AG08396 (cell line): ENCODE results near the gene CSRNP3.

Experiments used
- DNase-seq: peaks from one replicate; pipeline ENCODE4 v3.0.0; 2012; ENCODE audit warnings: low spot score, mixed read lengths

CSRNP3 gene

DNA sequence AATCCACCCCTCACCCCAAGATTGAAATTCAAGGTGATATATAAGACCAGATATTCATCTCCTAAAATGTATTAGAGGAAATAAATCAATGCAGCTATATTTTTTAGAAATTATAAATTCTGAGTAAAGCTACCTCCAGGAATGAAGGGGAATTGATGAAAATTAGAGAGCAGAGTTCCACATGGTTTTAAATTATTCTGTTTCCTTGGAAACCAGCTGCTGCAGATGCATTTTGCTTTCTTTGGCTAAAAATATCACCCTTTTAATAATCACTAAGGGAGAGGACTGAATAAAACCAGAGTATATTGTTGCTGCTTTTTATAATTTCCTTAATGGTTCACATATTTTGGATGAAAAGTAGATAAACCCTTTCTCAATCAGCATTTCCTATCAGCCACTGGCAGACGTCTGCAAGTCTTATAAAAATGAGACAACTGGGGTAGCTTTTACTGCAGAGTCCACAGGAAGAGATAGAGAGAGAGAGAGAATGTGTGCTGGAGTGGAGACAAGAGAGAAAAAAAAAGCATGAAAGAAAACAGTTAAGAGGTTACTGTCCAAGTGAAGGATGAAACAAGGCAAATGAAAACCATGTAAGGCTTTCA, 2.0 kb downstream of the CSRNP3 start:
- no peak for DNase-seq

- DNase-seq = no peak
Measured at GRCh38 chr2:165472922-165473321, 3.4 kb downstream of the CSRNP3 start.

DNA sequence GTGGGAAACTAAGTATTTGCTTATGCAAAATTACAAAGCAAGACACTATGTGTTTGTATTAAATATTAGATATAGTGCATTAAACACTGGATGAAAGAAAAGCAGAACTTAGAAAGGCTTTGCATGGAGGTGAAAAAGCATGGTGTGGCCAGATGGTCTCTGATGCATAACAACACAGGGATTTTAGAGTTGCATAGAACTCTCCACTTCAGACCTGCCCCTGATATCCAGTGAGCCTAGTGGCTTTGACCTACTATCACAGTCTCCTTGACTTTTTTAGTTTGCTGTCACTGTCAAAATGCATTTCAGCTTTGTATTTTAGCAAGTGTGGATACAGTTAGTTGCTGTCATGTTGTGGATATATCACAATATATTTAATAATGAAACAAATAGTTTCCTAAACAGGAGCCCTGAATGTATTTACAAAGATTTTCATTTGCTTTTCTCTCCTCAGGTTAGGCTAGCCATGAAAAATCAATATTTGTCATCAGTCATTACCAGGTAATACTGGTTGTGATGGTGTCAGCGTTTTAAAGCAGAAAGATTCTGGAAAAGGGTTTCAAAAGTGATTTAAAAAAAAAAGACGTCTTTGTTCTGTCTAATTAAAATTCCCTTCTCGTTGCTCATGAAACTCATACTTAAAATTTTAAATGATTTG, 5.2 kb downstream of the CSRNP3 start:
- DNase-seq = no peak

GRCh38 chr2:165475277-165476004, 5.9 kb downstream of the CSRNP3 start:
- DNase-seq = no peak

- no peak for DNase-seq
Measured at GRCh38 chr2:165479856-165480255, 10.4 kb downstream of the CSRNP3 start.

DNA sequence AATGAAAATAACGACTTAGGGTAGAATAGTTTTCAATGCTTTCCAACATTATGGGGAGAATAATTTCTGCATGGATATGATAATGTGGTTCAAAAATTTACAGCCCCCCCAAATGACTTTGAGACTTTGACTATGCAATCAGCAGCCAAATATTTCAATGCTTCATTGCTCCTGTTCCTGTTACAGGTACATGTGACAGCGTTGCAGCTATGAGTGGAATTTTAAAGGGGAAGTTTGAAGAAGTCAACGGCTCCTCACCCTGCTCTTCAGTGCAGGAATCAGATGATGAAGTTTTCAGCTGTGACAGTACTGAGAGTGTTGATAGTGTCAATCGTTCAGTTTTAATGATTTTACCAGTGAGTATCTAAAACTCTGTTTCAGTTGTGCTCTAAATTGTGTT, 25.1 kb downstream of the CSRNP3 start:
- no peak for DNase-seq

GRCh38 chr2:165497659-165498317, 28.3 kb downstream of the CSRNP3 start:
- no peak for DNase-seq

- no peak for DNase-seq
Measured at GRCh38 chr2:165499131-165499530, 29.6 kb downstream of the CSRNP3 start.

DNA sequence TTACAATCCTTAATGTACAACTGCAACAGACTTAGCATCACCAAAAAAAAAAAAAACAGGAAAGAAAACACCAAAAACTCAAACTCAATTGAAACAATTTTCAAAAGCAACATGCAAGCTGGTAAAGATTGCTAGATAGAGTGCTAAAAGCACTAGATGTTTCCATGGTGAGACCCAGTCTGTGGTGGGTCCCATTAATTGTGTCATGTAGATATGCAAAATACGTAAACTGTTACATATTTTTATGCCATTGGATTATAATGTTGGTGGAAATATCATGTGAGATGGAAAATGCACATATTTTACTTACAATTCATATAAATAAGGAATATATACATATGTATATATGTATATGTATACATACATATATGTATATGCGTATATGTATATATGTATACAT, 30.5 kb downstream of the CSRNP3 start:
- no peak for DNase-seq

DNA sequence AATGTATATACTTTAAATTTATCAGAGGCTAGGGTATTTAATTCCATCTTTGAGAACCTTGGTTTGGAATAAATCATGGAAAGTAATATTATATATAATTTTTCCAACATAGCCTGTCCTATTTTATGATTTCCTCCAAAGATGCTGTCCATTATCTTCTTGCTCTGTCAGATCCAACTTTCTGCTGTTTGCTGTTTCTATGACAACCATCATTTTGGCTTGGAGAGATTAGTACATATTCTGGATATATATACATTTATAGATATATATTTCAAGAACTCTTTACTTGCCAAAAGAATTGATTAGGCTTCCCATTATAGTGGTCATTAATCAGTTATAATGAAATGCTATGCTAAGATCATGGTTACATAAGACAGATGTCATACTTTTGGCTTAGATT, 31.3 kb downstream of the CSRNP3 start:
- DNase-seq = no peak

DNA sequence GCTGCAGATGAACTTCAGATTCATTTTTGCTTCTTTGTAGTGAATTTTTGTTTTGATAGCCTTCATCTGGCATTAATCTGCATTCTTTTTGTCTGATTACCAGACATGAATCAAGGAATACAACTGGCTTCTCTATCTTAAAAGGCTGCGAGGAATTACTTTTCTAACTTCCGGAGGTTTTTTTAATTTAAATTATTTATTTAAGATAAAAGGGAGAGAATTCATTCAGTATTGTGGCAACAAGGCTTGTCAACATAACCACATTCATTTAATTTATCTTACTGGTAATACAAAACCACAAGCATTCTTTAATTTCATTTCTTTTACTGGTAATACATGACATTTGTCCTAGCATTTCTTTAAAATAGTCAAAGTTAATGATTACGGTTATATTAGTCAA, 36.0 kb downstream of the CSRNP3 start:
- no peak for DNase-seq

DNA sequence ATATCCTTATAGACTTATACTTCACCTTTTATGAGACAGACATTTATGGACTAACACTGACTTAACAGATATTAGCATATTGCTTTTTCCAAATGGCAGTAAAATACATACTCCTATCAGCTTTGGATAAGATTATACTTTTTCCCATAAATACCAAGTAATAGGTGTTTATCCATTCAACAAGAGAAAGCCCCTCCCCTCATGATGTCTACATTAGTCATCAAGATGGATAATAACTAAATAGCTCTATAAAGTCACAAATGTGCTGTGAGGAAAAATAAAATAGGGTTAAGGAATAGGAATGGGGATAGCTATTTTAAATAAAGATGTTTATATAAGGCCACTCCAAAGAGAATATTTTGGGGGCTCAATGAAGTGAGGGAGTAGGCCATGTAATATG, 39.4 kb downstream of the CSRNP3 start:
- no peak for DNase-seq

- DNase-seq = no peak
Measured at GRCh38 chr2:165513479-165513878, 44.0 kb downstream of the CSRNP3 start.

- DNase-seq = no peak
Measured at GRCh38 chr2:165518611-165519010, 49.1 kb downstream of the CSRNP3 start.

GRCh38 chr2:165522719-165523118, 53.2 kb downstream of the CSRNP3 start:
- DNase-seq = no peak

DNA sequence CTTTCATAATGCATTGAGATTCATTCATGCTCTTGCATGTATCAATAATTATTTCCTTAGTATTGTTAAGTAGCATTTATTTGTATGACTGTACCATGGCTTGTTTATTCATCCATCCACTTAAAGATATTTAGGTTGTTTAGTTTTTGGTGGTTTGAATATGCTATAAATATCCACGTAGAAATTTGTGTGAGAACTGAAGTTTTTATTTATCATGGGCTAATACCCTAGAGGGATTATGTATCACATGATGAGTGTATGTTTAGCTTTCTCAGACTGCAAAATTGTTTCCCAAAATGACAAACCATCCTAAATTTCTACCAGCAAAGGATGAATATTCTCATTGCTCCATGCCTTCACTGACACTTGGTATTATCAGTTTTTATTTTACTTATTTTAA, 55.2 kb downstream of the CSRNP3 start:
- no peak for DNase-seq

DNA sequence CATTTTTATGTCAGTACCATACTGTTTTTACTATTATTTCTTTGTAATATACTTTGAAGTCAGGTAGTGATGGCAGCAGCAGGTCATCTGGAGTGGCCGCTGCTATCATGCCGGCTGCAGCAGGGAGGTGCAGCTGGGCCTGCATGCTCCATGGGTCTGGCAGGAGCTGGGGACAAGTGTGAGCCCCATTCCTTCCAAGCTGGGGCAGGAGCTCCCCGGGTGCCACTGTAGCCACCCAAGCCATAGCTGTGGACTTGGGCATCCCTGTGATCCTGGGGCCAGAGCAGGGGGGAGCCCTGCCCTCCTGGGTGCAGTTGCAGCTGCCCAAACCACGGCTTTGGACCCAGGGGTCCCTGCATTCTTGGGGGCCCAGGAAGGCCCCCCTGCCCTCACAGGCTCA, 59.2 kb downstream of the CSRNP3 start:
- no peak for DNase-seq

DNA sequence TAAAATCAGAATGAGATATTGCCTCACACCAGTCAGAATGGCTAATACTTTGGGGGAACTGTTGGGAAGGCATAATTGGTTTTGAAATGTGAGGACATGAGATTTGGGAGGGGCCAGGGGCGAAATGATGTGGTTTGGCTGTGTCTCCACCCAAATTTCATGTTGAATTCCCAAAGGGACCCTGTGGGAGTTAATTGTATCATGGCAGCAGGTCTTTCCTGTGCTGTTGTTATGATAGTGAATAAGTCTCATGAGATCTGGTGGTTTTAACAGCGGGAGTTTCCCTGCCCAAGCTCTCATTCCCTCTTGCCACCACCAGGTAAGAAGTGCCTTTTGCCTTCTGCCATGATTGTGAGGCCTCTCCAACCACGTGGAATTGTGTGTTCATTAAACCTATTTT, 59.6 kb downstream of the CSRNP3 start:
- no peak for DNase-seq

DNA sequence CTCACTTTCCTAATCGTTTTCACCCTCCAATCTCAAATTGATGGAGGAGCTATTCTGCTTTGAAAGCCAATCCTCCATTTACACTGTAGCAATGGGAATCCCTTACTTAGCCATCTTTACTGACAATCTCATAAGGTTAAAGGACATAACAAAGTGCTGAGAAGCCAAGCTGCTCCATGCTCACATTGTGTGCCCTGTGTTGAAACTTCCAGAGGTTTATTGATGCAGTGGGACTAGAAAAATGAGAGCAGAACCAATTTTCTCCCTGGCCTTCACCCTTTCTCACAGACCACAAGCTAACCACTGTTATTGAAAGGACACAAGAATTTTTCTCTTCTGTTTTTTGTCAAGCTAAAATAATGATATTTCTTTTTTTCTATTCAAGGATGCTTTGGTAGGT, 63.8 kb downstream of the CSRNP3 start:
- DNase-seq = no peak

- no peak for DNase-seq
Measured at GRCh38 chr2:165535471-165535870, 66.0 kb downstream of the CSRNP3 start.

GRCh38 chr2:165536851-165537499, 67.5 kb downstream of the CSRNP3 start:
- DNase-seq = no peak

- DNase-seq = no peak
Measured at GRCh38 chr2:165539985-165540384, 70.5 kb downstream of the CSRNP3 start.

DNA sequence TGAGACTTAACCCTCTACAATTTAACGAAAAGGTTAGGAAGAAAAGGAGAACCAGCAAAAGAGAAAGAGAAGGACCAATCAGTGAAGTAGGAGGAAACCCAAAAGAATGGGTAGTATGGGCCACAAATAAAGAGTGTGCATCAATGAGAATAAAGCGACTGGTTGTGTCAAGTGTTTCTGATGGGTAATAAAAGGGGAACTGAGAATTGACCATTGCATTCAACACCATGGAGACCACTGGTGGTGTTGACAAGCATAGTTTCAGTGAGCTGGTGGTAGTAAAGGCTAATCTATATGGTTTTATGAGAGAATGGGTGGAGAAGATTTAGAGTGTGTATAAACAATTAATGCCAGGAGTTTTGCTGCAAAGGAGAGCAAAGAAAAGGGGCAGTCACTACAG, 75.4 kb downstream of the CSRNP3 start:
- DNase-seq = no peak
